Stimulated activated CD4-positive, alpha-beta T cell treated with anti-CD3 and anti-CD28 coated beads, Interleukin-15, amount 100 ng/mL, for 48 hours (primary cell): ENCODE data around the gene PIGX.

Experiments
- DNase-seq, 2 donors: peaks; one replicate each; pipeline ENCODE4 v3.0.0-alpha.2; 2020; ENCODE audit warnings: low read depth in 2 of 2

Gene PIGX

DNA sequence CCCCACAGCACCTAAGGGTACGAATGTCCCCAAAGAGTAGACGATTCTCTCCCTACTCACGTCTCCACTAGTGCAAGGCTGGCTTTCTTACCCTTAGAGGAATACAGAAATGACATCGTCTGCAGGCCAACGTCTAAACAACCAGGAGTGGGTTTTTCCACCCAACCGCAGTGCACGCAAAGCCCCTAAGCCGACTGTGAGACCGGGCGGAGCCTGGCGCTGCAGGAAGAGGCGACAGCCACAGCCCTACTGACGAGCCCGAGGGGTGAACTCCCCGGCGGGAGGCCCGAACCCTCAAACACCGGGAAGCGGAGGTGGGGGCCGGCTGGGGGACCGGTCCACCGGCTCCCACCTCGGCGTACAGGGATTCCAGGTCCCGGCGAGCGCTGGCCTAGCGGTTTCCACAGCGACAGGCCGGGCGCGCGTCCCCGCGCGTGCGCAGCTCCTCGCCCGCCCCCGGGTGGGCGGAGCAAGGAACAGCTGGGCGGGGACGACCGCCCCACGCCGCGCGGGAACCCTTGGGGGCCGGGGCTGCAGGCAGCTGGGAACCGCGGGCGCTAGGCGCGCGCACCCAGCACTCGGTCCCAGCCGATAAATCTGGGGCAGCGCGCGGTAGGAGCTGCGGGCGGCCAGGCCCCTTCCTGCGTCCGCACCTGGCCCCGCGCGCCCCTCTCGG lies at the start of gene PIGX, which contains the start of gene CEP19:
PIGX (plus strand) TSS at position 540 of the 676 bp plus-strand sequence.
CEP19 (minus strand) TSS at position 413 of the 676 bp plus-strand sequence. CDS start 3,593 bp downstream, outside the sequence.
- peak; percentile 77 to 78 for DNase-seq

DNA sequence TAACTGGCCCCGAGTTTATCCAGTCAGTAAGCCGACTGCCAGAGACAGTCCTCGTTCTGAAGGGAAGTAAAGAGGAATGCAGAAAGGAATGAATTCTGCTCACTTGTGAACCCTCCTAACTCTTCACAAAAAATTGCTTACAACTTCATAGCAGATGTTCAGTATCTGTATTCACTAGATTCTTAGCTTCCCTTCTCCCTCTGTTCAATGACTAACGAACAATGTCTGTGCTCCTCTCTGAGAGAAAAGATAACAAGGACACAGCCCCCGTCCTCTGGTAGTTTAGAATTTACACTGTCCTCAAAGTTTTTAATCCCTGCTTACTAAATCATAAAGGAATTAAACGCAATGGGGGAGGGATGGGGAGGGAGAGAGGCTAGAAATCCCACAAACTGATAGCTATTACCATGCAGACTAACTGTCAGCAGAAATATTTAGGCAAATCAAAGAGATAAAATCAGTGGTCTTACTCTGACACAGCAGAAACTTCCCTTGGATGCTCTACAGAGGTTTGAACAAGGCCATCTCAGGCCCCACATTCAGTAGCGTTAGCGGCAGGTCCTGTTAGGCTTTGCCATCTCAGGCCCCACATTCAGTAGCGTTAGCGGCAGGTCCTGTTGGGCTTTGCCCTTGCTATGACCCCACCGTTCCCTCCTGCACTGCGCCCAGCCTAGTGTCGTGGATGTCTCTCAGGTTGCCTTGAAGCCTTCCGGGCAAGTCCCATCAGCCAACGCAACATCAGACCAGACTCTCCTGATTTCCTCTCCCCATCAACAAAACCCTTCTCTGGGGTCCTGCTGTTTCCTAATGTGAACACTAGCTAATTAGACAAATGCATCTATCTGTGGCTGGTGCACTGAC lies 49.2 kb upstream of the PIGX start:
- no peak for DNase-seq

DNA sequence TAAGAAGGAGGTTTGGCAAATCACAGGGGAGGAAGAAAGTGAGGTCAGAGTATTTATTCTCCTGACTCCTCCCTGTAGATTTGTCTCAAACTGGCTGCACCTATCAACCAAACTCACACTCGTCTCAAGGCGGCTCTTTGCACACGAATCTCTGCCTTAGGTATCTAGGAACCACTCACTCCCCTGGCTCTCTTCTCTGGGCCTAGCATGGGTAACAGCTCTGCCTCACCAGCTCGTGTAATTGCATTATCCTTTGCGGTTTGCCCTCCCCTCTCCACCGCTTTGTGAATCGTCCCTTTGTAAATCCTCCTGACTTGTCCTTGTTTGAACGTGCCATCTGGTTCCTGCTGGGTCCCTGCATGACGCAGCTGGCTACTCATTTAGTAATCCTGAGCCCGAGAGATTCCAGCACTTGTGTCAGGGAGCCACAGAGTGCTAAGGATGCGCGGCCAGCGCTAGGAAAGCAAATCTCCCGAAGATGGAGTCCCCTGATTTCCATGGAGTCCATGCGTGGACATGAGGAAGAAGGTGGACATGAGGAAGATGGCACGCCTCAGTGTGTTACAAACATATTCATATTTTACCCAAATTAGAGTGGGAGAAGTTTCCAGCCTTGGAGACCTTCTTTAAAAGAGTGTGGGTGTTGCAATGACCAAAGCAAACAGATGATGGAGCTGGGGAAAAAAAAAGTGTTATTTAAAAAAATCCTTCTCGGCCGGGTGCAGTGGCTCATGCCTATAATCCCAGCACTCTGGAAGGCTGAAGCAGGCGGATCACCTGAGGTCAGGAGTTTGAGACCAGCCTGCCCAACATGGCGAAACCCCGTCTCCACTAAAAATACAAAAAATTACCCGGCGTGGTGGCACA lies 45.9 kb upstream of the PIGX start:
- no peak for DNase-seq

DNA sequence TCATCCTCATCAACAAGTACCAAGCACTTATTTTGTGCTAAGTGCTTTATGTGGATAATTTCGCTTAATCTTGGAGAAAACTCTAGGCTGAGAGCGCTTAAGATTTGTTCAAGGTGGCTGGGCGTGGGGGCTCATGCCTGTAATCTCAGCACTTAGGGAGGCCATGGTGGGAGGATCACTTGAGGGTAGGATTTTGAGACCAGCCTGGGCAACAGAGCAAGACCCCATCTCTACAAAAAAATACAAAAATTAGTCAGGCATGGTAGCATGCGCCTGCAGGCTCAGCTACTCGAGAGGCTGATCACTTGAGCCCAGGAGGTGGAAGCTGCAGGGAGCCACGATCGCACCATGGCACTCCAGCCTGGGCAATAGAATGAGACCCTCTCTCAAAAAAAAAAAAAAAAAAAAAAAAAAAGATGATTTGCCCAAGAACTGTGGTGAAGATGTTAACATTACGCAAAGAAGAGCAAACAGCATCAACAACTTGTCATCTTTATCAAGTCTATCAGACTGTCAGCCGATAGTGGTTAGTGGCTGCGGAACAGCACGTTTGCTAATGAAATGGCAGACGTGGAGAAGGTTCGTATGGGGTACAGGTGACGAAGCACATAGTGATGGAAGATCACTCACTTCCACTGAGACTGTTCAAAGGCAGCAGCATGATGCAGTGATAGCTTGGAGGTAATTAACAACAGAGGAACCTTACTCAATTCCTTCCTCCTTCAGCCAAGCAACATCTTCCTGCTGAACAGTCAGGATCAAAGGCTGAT lies 44.9 kb upstream of the PIGX start:
- DNase-seq = no peak

DNA sequence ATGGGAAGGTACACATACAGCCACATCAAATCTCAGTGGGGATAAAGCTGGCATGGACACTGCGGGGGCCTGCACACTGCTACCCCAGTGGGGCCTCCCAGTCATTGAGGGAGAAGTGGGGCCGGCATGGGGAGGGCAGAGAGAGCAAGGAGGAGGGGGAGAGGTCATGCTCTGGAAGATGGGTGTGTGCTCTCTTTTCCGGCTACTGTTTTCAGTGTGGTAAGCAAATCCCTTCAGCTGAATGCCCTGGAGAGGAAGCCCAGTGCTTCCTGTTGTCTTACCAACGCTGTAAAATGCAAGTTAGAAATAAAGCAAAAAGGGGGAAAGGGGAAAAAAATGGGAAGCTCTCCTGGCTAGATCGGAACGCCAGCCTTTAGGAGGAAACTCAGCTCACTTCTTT lies 41.8 kb upstream of the PIGX start:
- DNase-seq = no peak

DNA sequence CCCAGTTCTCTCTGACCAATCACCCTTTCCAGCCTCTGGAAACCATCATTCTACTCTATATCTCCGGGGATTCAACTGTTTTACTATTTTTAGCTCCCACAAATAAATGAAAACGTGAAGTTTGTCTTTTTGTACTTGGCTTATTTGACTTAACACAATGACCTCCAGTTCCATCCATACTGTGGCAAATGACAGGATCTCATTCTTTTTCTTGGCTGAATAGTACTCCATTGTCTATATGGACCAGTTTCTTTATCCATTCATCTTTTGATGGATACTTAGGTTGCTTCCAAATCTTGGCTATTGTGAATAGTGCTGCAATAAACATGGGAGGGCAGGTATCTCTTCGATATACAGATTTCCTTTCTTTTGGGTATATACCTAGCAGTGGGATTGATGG lies 38.5 kb upstream of the PIGX start:
- no peak for DNase-seq

DNA sequence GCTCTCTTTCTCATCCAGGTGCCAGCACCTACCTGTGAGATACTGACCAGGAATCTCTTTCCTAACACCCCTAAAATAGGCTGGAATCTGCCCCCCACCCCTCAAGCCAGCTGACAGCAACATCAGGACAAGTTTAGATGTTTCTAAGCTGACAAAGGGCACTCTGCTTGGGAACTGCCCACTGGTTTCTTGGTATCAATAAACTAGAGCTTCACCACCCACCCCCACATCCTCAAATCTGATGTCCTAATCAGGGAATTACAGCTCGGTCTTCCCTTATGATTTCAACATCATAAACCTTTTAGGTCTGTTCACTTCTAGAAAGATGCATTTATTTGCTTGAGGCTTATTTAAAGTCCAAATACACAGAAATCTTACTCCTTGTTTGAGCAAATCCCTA lies 34.8 kb upstream of the PIGX start:
- no peak for DNase-seq

DNA sequence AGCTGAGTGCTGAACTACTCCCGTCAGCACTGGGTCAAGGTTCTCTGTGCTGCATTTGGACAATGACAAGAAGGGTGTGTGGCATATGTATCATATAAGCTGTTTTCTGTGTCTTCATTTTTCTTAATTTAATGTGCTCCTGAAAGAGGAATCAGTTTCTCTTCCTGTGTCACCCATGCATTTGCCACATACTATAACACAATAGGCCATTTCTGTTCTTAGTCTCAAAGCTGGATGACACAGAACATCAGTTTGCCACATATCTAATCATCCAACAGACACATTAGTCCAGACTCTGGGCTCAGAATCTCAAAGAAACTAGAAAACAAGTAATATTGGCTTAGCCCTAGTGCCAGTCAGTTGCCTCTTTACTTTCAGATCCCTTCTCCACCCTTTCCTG lies 34.2 kb upstream of the PIGX start:
- no peak for DNase-seq

DNA sequence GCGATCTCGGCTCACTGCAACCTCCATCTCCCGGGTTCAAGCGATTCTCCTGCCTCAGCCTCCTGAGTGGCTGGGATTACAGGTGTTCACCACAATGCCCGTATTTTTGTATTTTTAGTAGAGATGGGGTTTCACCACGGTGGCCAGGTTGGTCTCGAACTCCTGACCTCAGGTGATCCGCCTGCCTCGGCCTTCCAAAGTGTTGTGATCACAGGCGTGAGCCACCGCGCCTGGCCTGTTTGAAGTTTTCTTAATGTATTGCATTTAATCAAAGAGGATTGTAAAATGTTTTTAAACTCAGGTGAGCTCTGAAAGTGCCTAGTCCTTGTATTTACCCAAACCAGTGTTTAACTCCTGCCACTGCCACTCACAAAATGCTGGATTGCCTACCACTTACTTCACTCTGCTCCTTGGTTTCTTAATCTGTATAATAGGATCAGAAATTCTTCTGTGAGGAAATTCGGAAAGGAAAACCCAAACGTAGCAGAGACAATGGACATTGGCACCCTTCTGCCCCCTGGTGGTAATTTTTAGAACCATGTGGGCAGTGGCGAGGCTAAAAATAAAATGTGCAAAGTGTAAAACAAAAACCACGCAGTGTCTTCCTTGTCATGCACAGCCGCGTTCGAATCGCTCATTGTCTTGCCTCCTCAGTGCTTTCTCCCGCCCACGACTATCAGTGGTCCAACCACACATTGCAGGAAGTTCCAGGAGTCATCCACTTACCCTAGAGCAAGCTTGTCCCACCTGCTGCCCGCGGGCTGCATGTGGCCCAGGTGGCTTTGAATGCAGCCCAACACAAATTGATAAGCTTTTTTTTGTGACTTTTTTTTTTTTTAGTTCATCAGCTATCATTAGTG lies 27.4 kb upstream of the PIGX start:
- DNase-seq = peak; percentile 33 to 44

DNA sequence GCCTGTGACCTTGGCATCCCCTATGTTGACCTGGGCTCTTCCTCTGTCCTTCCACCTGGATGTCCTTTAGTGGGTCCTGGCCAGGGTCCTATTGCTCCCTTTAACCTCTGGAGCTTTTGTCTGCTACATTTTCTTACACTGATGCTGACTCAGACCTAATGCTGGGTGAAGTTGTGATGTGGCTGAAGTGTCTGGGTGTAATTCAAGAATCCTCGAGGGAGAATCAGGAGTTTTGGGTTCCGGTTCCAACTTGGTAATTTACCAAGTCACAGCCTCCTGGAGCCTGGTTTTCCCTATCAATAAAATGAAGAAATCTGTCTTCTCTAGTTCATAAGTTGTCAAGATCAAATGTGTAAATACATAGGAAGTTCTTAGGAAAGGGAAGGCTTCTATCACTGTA lies 25.7 kb upstream of the PIGX start:
- DNase-seq = no peak

DNA sequence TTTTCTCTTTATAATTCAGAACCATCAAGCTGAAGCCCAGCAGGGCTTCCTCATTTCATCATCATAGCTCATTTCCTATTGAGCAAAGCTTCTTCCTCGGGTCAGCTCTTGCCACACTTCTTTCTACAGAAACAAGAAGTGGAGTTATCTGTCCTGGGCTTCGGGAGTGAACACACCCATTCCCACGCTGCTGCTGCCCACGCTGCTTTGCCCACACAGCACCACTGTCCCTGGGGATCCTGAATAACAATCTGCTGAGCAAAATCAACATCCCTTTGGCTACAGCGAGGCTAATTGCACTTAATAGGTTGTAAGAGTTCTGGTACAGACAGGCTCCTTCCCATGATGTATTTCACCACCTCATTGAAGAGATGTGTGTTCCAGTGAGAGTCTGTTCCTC lies 23.8 kb upstream of the PIGX start:
- DNase-seq = no peak

DNA sequence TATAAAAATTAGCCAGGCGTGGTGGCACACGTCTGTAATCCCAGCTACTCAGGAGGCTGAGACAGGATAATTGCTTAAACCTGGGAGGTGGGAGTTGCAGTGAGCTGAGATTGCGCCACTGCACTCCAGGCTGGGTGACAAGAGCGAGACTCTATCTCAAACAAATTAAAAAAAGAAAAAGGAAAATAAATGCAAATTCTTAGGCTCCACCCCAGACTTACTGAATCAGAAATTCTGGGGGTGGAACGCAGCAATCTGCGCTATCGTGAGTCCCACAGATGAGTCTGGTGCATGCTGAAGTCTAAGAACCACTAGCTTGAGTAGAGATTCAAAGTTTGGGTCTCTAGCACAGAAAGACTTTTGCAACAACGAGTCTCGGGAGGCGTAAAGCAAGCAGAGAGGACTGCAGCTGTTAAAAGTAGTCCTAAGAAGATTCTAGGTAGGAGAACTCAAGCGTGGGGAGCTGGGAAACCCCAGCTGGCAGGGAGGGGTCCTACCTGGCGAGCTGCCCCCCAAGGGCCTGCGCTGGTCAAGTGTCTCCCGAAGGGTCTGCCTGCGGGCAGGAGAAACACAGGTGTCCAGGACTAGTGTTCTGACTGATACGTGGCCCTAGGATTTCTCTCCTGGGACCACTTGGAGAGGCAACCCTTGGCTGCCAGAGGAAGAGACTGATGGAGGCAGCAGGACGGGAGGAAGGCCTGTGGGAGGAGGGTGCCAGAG lies 22.1 kb upstream of the PIGX start:
- DNase-seq = no peak

DNA sequence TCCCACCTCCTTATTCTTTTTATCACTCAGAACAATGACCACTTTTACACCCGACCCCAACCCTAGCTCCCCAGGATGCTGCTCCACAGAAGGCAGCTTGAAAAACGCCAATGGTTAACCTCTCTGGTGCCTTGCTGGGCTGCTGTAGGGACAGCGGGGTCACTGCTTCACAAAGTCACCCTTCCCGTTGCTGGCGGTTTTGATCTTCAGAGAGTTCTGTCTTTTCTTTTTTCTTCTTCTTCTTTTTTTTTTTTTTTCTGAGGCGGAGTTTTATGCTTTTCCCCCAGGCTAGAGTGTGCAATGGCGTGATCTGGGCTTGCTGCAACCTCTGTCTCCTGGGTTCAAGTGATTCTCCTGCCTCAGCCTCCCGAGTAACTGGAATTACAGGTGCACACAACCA lies 20.8 kb upstream of the PIGX start:
- no peak for DNase-seq

DNA sequence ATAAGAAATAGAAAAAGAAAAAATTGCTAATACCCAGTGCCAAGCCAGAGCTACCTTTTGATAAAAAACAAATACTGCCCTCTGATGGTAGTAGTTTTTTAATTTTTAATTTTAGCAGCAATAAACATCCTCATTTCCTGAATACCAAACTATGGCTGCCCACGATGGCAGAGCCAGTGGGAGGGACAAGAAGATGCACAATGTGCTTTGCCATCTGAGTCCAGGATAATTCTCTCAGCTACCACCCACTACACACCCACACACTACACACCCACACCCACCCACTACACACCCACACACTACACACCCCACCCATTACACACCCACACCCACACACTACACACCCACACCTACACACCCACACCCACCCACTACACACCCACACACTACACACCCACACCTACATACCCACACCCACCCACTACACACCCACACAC lies 18.0 kb upstream of the PIGX start:
- DNase-seq = no peak

DNA sequence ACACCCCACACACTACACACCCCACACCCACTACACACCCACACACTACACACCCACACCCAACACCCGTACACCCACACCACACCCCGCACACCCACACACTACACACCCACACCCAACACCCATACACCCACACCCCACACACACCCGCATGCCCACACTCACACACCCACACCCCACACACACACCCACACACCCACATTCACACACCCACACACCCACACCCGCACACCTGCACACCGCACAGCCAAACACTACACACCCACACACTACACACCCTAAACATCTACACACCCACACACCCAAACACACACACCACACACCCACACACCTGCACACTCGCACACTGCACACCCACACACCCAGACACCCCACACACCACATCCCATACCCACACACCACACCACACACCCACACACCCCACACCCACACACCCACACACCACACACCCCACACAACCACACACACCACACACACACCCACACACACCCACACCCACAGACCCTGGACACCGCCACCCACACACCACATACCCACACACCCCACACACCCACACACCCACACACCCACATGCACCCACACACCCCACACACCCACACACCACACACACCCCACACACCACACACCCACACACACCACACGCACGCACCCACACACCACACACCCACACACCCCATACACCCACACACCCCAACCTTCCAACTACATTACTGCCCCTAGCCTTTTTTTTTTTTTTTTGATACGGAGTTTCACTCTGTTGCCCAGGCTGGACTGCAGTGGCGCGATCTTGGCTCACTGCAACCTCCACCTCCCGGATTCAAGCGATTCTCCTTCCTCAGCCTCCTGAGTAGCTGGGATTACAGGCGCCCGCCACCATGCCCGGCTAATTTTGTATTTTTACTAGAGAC lies 17.0 kb upstream of the PIGX start:
- DNase-seq = peak in 1 of 2 donors; percentile 10

DNA sequence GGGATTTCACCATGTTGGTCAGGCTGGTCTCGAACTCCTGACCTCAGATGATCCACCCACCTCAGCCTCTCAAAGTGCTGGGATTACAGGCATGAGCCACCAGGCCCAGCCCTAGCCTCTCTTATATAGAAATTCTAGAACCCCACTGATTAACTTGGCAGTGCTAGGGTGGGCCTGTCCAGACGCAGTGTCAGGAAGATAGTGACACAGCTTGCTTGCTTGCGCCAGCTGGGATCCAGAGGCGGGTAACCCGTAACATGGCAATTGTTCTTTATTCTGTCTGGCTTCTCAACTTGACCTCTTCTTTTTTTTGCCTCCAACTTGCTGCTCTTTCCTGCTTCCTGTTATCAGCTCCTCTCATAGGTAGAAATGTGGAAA lies 16.3 kb upstream of the PIGX start:
- DNase-seq = no peak

DNA sequence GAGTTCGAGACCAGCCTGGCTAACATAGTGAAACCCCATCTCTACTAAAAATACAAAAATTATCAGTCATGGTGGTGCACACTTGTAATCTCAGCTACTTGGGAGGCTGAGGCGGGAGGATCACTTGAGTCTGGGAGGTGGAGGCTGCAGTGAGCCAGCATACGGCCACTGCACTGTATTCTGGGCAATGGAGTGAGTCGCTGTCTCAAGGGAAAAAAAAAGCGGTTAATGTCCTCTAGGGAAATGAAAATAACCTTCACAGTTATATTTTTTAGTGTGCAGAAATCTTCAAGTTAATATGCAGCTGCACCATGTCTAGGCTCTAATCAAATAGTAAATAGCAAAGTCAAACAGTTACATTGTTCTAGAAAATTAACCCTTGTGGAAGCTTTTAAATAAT lies 14.9 kb upstream of the PIGX start:
- DNase-seq = no peak

DNA sequence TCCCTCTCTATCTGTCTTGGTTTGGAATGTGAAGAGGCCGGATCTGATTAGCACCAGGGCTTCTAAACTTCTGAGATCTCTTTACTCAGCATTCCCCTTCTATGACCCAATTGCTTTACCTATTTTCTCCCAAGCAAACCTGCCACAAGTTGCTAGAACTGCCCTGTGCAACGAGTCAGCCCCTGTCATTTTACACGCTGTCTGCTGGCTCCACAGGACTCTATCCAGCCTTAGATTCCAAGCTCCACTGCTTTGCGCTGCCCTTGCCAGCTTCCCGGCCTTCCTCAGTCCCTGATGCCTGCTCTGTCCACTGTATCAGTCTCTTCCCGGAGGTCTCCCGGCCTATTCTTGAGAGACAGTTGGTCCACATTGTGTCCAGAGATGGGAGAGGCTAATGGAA lies 12.4 kb upstream of the PIGX start:
- no peak for DNase-seq

DNA sequence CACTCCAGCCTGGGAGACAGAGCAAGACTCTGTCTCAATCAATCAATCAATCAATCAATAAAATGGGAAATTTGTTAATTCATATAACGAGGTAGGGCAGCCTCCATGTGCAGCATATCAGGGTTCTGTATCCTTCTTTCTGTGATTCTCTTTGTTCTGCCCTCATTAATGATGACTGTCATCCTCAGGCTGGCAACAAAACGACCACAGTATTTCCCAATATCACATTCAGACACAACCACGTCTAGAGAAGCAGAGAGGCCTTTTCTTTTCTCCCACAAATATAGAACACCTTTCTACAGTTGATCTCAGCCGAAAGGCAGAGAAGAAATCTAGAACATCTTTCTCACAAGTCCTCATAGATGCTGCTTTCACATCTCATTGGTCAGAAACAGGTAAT lies 11.4 kb upstream of the PIGX start:
- no peak for DNase-seq
